Measurements from ENCODE around the gene ZNF761.

GRCh38 chr19:53461866-53462265, 30.1 kb downstream of the ZNF761 start:
- TF ChIP-seq ELF4 (IDR thresholded peaks at IDR 0.05) (no peak), FOXM1 (IDR thresholded peaks at IDR 0.05; ENCODE audit: borderline replicate concordance) (no peak), TARDBP (IDR thresholded peaks at IDR 0.05) (no peak), HDGF (IDR thresholded peaks at IDR 0.05; ENCODE audit: borderline replicate concordance) (no peak), SP1 (IDR thresholded peaks at IDR 0.05) (no peak), CTBP1 (IDR thresholded peaks at IDR 0.05; ENCODE audit: borderline replicate concordance) (no peak)
